Measurements from ENCODE around the gene ATP2A2.
"Not testable (repeated sequence)": the region's sequence is repeated elsewhere in the genome, so short reads cannot be mapped to it uniquely, and the experiment has no call there.

Gene ATP2A2

GRCh38 chr12:110339184-110339952 lies 58.3 kb downstream of the ATP2A2 start:
- H3K4me3 ChIP-seq (ENCODE audit: low read depth, low read length) = no peak overlapping the region
- TF ChIP-seq CTCF (IDR thresholded peaks at IDR 0.05; ENCODE audit: insufficient read depth, low read depth, low read length, missing control alignments) = no peak
- DNase-seq (ENCODE audit: low read depth) = no peak

GRCh38 chr12:110340261-110340660 lies 59.2 kb downstream of the ATP2A2 start:
- DNase-seq (ENCODE audit: low read depth); H3K4me3 ChIP-seq (ENCODE audit: low read depth, low read length): not testable (repeated sequence)

GRCh38 chr12:110340706-110341105 lies 59.7 kb downstream of the ATP2A2 start:
- no peak for DNase-seq (ENCODE audit: low read depth)
- TF ChIP-seq CTCF (IDR thresholded peaks at IDR 0.05; ENCODE audit: insufficient read depth, low read depth, low read length, missing control alignments) = no peak
- no peak overlapping the region for H3K4me3 ChIP-seq (ENCODE audit: low read depth, low read length)

- no peak for TF ChIP-seq CTCF (IDR thresholded peaks at IDR 0.05; ENCODE audit: insufficient read depth, low read depth, low read length, missing control alignments)
- DNase-seq (ENCODE audit: low read depth) = no peak
- no peak overlapping the region for H3K4me3 ChIP-seq (ENCODE audit: low read depth, low read length)
Measured at GRCh38 chr12:110342157-110342556, 61.1 kb downstream of the ATP2A2 start.

- no peak for DNase-seq (ENCODE audit: low read depth)
- H3K4me3 ChIP-seq (ENCODE audit: low read depth, low read length) = no peak overlapping the region
- TF ChIP-seq CTCF (IDR thresholded peaks at IDR 0.05; ENCODE audit: insufficient read depth, low read depth, low read length, missing control alignments) = no peak
Measured at GRCh38 chr12:110343114-110343513, 62.1 kb downstream of the ATP2A2 start.

GRCh38 chr12:110343736-110344555 lies 62.9 kb downstream of the ATP2A2 start:
- no peak overlapping the region for H3K4me3 ChIP-seq (ENCODE audit: low read depth, low read length)
- no peak for TF ChIP-seq CTCF (IDR thresholded peaks at IDR 0.05; ENCODE audit: insufficient read depth, low read depth, low read length, missing control alignments)
- no peak for DNase-seq (ENCODE audit: low read depth)

- no peak overlapping the region for H3K4me3 ChIP-seq (ENCODE audit: low read depth, low read length)
- no peak for DNase-seq (ENCODE audit: low read depth)
- TF ChIP-seq CTCF (IDR thresholded peaks at IDR 0.05; ENCODE audit: insufficient read depth, low read depth, low read length, missing control alignments) = no peak
Measured at GRCh38 chr12:110344657-110345056, 63.6 kb downstream of the ATP2A2 start.
